NCI-H1436 treated with DMSO at 0.1 percent for 48 hours (cell line): Measurements from ENCODE around the gene FLCN.
"Not testable (repeated sequence)": the region's sequence is repeated elsewhere in the genome, so short reads cannot be mapped to it uniquely, and the experiment has no call there.

ENCODE experiments used
- DNase-seq: peaks from one replicate; lab custom pipeline; 2025; lab: John Stamatoyannopoulos, UW

The FLCN gene

GRCh38 chr17:17237026-17237799 is at the start of gene FLCN:
TSS of gene FLCN (minus strand) at chr17:17237168. CDS start at chr17:17228137, 9,031 bp downstream.
- peak; percentile 86 for DNase-seq

- DNase-seq = no peak
Observed at GRCh38 chr17:17285951-17286350, 49.0 kb upstream of the FLCN start.

GRCh38 chr17:17280613-17281549 is 43.9 kb upstream of the FLCN start, which contains the start of gene COPS3:
TSS of gene COPS3 (minus strand) at chr17:17281246. CDS start at chr17:17281186, 60 bp downstream.
- peak; percentile 94 for DNase-seq

GRCh38 chr17:17279316-17279715 is 42.3 kb upstream of the FLCN start:
- no peak for DNase-seq

GRCh38 chr17:17277431-17277830 is 40.5 kb upstream of the FLCN start:
- DNase-seq = not testable (repeated sequence)

- DNase-seq = no peak
Observed at GRCh38 chr17:17275971-17276370, 39.0 kb upstream of the FLCN start.

GRCh38 chr17:17269926-17270773 is 33.2 kb upstream of the FLCN start:
- DNase-seq = no peak

GRCh38 chr17:17264430-17264829 is 27.5 kb upstream of the FLCN start:
- DNase-seq = no peak

- DNase-seq = no peak
Observed at GRCh38 chr17:17258998-17259397, 22.0 kb upstream of the FLCN start.

GRCh38 chr17:17258011-17258410 is 21.0 kb upstream of the FLCN start:
- no peak for DNase-seq

- DNase-seq = no peak
Observed at GRCh38 chr17:17256316-17256715, 19.3 kb upstream of the FLCN start.

- DNase-seq = not testable (repeated sequence)
Observed at GRCh38 chr17:17255689-17256088, 18.7 kb upstream of the FLCN start.

- no peak for DNase-seq
Observed at GRCh38 chr17:17254036-17254435, 17.1 kb upstream of the FLCN start.

GRCh38 chr17:17253406-17253805 is 16.4 kb upstream of the FLCN start:
- no peak for DNase-seq

GRCh38 chr17:17252149-17252661 is 15.2 kb upstream of the FLCN start:
- DNase-seq = no peak

GRCh38 chr17:17246879-17247278 is 9.9 kb upstream of the FLCN start:
- DNase-seq = no peak

GRCh38 chr17:17243163-17243562 is 6.2 kb upstream of the FLCN start:
- DNase-seq = no peak

- DNase-seq = no peak
Observed at GRCh38 chr17:17242246-17242645, 5.3 kb upstream of the FLCN start.

GRCh38 chr17:17241656-17242055 is 4.7 kb upstream of the FLCN start:
- DNase-seq = no peak

- DNase-seq = no peak
Observed at GRCh38 chr17:17239832-17240231, 2.9 kb upstream of the FLCN start.

GRCh38 chr17:17236295-17237025 is 508 bp downstream of the FLCN start:
- DNase-seq = no peak
